IPS-20b (cell line): ENCODE data around the gene SLC22A7.
A peak's percentile ranks its signal among the peaks of the same experiment; 100 is the strongest.

Source experiments
- H3K27ac ChIP-seq: one replicate; pipeline ENCODE4 v1.5.1; 2013; ENCODE audit warnings: low read length
- H3K27me3 ChIP-seq: 2 replicates; pipeline ENCODE4 v1.6.1; 2013; ENCODE audit warnings: mild to moderate bottlenecking, low read length, inconsistent platforms; ENCODE audit not compliant: insufficient read depth
- H3K36me3 ChIP-seq: 2 replicates; pipeline ENCODE4 v1.6.1; 2013; ENCODE audit warnings: low read depth, mild to moderate bottlenecking, inconsistent platforms, low read length, moderate library complexity; ENCODE audit not compliant: insufficient read depth
- H3K4me1 ChIP-seq: 2 replicates; pipeline ENCODE4 v1.6.1; 2013; ENCODE audit warnings: mild to moderate bottlenecking, control low read depth, inconsistent platforms, low read length, moderate library complexity; ENCODE audit not compliant: insufficient read depth
- H3K4me3 ChIP-seq: 2 replicates; pipeline ENCODE4 v1.5.1; 2013; ENCODE audit warnings: mild to moderate bottlenecking, low read length, inconsistent platforms
- H3K9ac ChIP-seq: 2 replicates; pipeline ENCODE4 v1.6.1; 2013; ENCODE audit warnings: low read depth, mild to moderate bottlenecking, inconsistent platforms, low read length, moderate library complexity
- H3K9me3 ChIP-seq: 2 replicates; pipeline ENCODE4 v1.6.1; 2013; ENCODE audit warnings: mild to moderate bottlenecking, low read depth, low read length, inconsistent platforms; ENCODE audit not compliant: insufficient read depth

SLC22A7 gene

GRCh38 chr6:43258807-43259686 is 39.0 kb upstream of the SLC22A7 start:
- Histone ChIP-seq H3K4me1 (no peaks in the 10 kb centered on the region), H3K27ac (no peak overlapping the region), H3K27me3 (no peaks in the 10 kb centered on the region), H3K9ac (no peak overlapping the region), H3K36me3 (no peaks in the 10 kb centered on the region), H3K4me3 (no peak overlapping the region), H3K9me3 (no peaks in the 10 kb centered on the region)

GRCh38 chr6:43260791-43261190 is 37.3 kb upstream of the SLC22A7 start:
- H3K4me3 ChIP-seq = no peak overlapping the region
- no peaks in the 10 kb centered on the region for H3K9me3 ChIP-seq
- no peaks in the 10 kb centered on the region for H3K27me3 ChIP-seq
- no peaks in the 10 kb centered on the region for H3K36me3 ChIP-seq
- no peak overlapping the region for H3K9ac ChIP-seq
- H3K27ac ChIP-seq = no peak overlapping the region
- no peaks in the 10 kb centered on the region for H3K4me1 ChIP-seq

GRCh38 chr6:43261198-43261597 is 36.9 kb upstream of the SLC22A7 start:
- Histone ChIP-seq H3K9me3 (no peaks in the 10 kb centered on the region), H3K27ac (no peak overlapping the region), H3K4me3 (no peak overlapping the region), H3K9ac (no peak overlapping the region), H3K27me3 (no peaks in the 10 kb centered on the region), H3K4me1 (no peaks in the 10 kb centered on the region), H3K36me3 (no peaks in the 10 kb centered on the region)

GRCh38 chr6:43262000-43262779 is 35.9 kb upstream of the SLC22A7 start:
- H3K27me3 ChIP-seq = no peaks in the 10 kb centered on the region
- H3K4me1 ChIP-seq = no peaks in the 10 kb centered on the region; the same call in 1 of the 2 replicates
- H3K36me3 ChIP-seq = no peaks in the 10 kb centered on the region
- H3K9me3 ChIP-seq = no peaks in the 10 kb centered on the region
- no peak overlapping the region for H3K27ac ChIP-seq
- H3K9ac ChIP-seq = no peak overlapping the region
- H3K4me3 ChIP-seq = no peak overlapping the region

- H3K27me3 ChIP-seq = peaks cover 5% of the 10 kb centered on the region
- H3K36me3 ChIP-seq = no peaks in the 10 kb centered on the region
- peaks cover 6% of the 10 kb centered on the region; the same call in 1 of the 2 replicates for H3K4me1 ChIP-seq
- no peak overlapping the region for H3K4me3 ChIP-seq
- no peak overlapping the region for H3K9ac ChIP-seq
- no peak overlapping the region for H3K27ac ChIP-seq
- H3K9me3 ChIP-seq = no peaks in the 10 kb centered on the region
These were observed 35.2 kb upstream of the SLC22A7 start for GRCh38 chr6:43262780-43263313.

GRCh38 chr6:43263314-43264178 is 34.5 kb upstream of the SLC22A7 start:
- no peak overlapping the region for H3K4me3 ChIP-seq
- no peaks in the 10 kb centered on the region for H3K36me3 ChIP-seq
- no peaks in the 10 kb centered on the region for H3K9me3 ChIP-seq
- H3K27ac ChIP-seq = no peak overlapping the region
- peaks cover 12% of the 10 kb centered on the region for H3K27me3 ChIP-seq
- H3K9ac ChIP-seq = no peak overlapping the region
- peaks cover 6% of the 10 kb centered on the region; the same call in 1 of the 2 replicates for H3K4me1 ChIP-seq

GRCh38 chr6:43264599-43265145 is 33.4 kb upstream of the SLC22A7 start:
- peaks cover 24% of the 10 kb centered on the region for H3K27me3 ChIP-seq
- no peak overlapping the region for H3K9ac ChIP-seq
- H3K36me3 ChIP-seq = no peaks in the 10 kb centered on the region
- H3K27ac ChIP-seq = no peak overlapping the region
- peaks cover 6% of the 10 kb centered on the region; the same call in 1 of the 2 replicates for H3K4me1 ChIP-seq
- H3K4me3 ChIP-seq = no peak overlapping the region
- H3K9me3 ChIP-seq = no peaks in the 10 kb centered on the region

- H3K4me1 ChIP-seq = peaks cover 6% of the 10 kb centered on the region; the same call in 1 of the 2 replicates
- peaks cover 33% of the 10 kb centered on the region for H3K27me3 ChIP-seq
These were observed 32.5 kb upstream of the SLC22A7 start for GRCh38 chr6:43265564-43265963.

GRCh38 chr6:43267619-43268354 is 30.3 kb upstream of the SLC22A7 start:
- Histone ChIP-seq H3K9me3 (no peaks in the 10 kb centered on the region), H3K4me3 (no peak overlapping the region), H3K27ac (no peak overlapping the region), H3K36me3 (no peaks in the 10 kb centered on the region), H3K4me1 (peaks cover 6% of the 10 kb centered on the region; the same call in 1 of the 2 replicates), H3K9ac (peak overlapping the region; percentile 16; the same call in 1 of the 2 replicates), H3K27me3 (peaks cover 52% of the 10 kb centered on the region)

More at GRCh38 chr6:43265564-43265963, 32.5 kb upstream of the SLC22A7 start:
- H3K4me3 ChIP-seq = no peak overlapping the region
- no peak overlapping the region for H3K9ac ChIP-seq
- no peaks in the 10 kb centered on the region for H3K36me3 ChIP-seq
- no peak overlapping the region for H3K27ac ChIP-seq
- H3K9me3 ChIP-seq = no peaks in the 10 kb centered on the region

- H3K27ac ChIP-seq = no peak overlapping the region
- H3K4me1 ChIP-seq = peaks cover 6% of the 10 kb centered on the region; the same call in 1 of the 2 replicates
- H3K4me3 ChIP-seq = no peak overlapping the region
- H3K9me3 ChIP-seq = no peaks in the 10 kb centered on the region
- H3K27me3 ChIP-seq = peaks cover 57% of the 10 kb centered on the region
- H3K9ac ChIP-seq = no peak overlapping the region
- no peaks in the 10 kb centered on the region for H3K36me3 ChIP-seq
These were observed 29.7 kb upstream of the SLC22A7 start for GRCh38 chr6:43268355-43268700.
